ENCODE measurements around the gene GUCY2F.

Gene GUCY2F

GRCh38 chrX:109481986-109482385, at the start of gene GUCY2F:
TSS of gene GUCY2F (minus strand) at chrX:109482086. CDS start at chrX:109475936, 6,150 bp downstream.
- no peak for TF ChIP-seq CTCF (IDR thresholded peaks at IDR 0.05)

- TF ChIP-seq CTCF (IDR thresholded peaks at IDR 0.05), result no peak
These were observed 37.1 kb upstream of the GUCY2F start for GRCh38 chrX:109519001-109519400.

- TF ChIP-seq CTCF (IDR thresholded peaks at IDR 0.05), result no peak
These were observed 29.2 kb upstream of the GUCY2F start for GRCh38 chrX:109511113-109511512.

GRCh38 chrX:109508915-109509314, 27.0 kb upstream of the GUCY2F start:
- no peak for TF ChIP-seq CTCF (IDR thresholded peaks at IDR 0.05)

GRCh38 chrX:109501176-109501575, 19.3 kb upstream of the GUCY2F start:
- TF ChIP-seq CTCF (IDR thresholded peaks at IDR 0.05), result no peak

- TF ChIP-seq CTCF (IDR thresholded peaks at IDR 0.05), result no peak
These were observed 16.5 kb upstream of the GUCY2F start for GRCh38 chrX:109498434-109498833.

GRCh38 chrX:109489174-109489573, 7.3 kb upstream of the GUCY2F start:
- TF ChIP-seq CTCF (IDR thresholded peaks at IDR 0.05), result no peak

GRCh38 chrX:109487640-109488039, 5.8 kb upstream of the GUCY2F start:
- no peak for TF ChIP-seq CTCF (IDR thresholded peaks at IDR 0.05)

Measured in LNCAP (cell line).